Inflammatory macrophage treated with lipopolysaccharide for 1 hour (primary cell): ENCODE results near the gene TIMM8A.
"Not testable (repeated sequence)": the region's sequence is repeated elsewhere in the genome, so short reads cannot be mapped to it uniquely, and the experiment has no call there.

Source experiments
- DNase-seq, 2 donors: peaks; one replicate each; pipeline ENCODE4 v3.0.0-alpha.2; 2020 to 2022

Gene TIMM8A

GRCh38 chrX:101357166-101357795, 8.7 kb upstream of the TIMM8A start:
- DNase-seq, result no peak

- no peak for DNase-seq
Observed at GRCh38 chrX:101349193-101349562, 636 bp upstream of the TIMM8A start.

GRCh38 chrX:101347859-101348451, 587 bp downstream of the TIMM8A start:
- no peak for DNase-seq

DNA sequence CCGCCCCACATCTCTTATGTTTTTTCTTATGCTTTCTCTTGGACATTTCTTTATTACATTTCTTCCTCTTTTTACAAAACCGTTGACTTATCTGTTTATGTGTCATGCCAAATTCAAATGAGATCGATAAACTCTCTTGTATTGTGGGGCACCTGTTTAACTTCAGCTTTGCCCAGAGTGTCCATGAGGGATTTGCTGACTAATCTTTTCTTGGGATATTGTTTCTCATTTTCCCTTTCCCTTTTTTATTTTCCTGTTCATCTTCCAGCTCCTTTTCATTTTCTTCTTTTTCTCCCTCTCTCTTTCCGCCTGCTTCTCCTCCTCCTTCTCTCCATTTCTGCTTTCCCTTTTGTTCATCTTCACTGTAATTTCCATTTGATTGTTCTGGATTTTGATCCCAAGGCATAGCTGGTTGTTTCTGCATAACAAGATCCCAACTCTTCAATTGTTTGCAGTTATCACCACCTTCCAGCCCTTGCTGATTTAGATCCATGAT, 10.7 kb downstream of the TIMM8A start:
- no peak for DNase-seq

GRCh38 chrX:101334310-101334709, 14.2 kb downstream of the TIMM8A start:
- not testable (repeated sequence) for DNase-seq

- not testable (repeated sequence) for DNase-seq
Observed at GRCh38 chrX:101326600-101326999, 21.9 kb downstream of the TIMM8A start.

GRCh38 chrX:101303790-101304189, 44.8 kb downstream of the TIMM8A start:
- DNase-seq, result no peak
